GM13977 (cell line): Measurements from ENCODE around the gene SAMMSON.

ENCODE experiments used
- DNase-seq: peaks from one replicate; pipeline ENCODE4 v3.0.0; 2012; ENCODE audit warnings: low spot score
- CTCF ChIP-seq: IDR thresholded peaks from 2 replicates; pipeline ENCODE4 v1.5.1; 2012; ENCODE audit warnings: mild to moderate bottlenecking, control low read depth; ENCODE audit not compliant: insufficient read depth; ENCODE audit errors: extremely low read depth, missing control alignments
- in situ Hi-C: fragments of 300-500 bp; cut with MboI; formaldehyde crosslinking; loops from one replicate; pipeline ENCODE4 v1.12.0; 2022; ENCODE audit warnings: low sequenced_read_pairs, low pct_unique_long_range_greater_than_20kb, mixed read lengths, inconsistent platforms; ENCODE audit not compliant: unreplicated experiment

SAMMSON gene

GRCh38 chr3:69970827-69971226, 28.7 kb upstream of the SAMMSON start:
- TF ChIP-seq CTCF, result no peak
- in situ Hi-C loops, result no loop called here
- DNase-seq, result no peak

GRCh38 chr3:69972672-69973071, 26.9 kb upstream of the SAMMSON start:
- no peak for TF ChIP-seq CTCF
- no peak for DNase-seq
- in situ Hi-C loops, result no loop called here

GRCh38 chr3:69976021-69976420, 23.5 kb upstream of the SAMMSON start:
- DNase-seq, result no peak
- no peak for TF ChIP-seq CTCF
- in situ Hi-C loops, result no loop called here

- DNase-seq, result no peak
- TF ChIP-seq CTCF, result no peak
- in situ Hi-C loops, result no loop called here
Observed at GRCh38 chr3:69983546-69984265, 15.8 kb upstream of the SAMMSON start.

- DNase-seq, result no peak
- in situ Hi-C loops, result no loop called here
- TF ChIP-seq CTCF, result no peak
Observed at GRCh38 chr3:69985266-69985665, 14.3 kb upstream of the SAMMSON start.

GRCh38 chr3:69986419-69986818, 13.1 kb upstream of the SAMMSON start:
- DNase-seq, result no peak
- in situ Hi-C loops, result no loop called here
- no peak for TF ChIP-seq CTCF

- no peak for DNase-seq
- in situ Hi-C loops, result no loop called here
- TF ChIP-seq CTCF, result no peak
Observed at GRCh38 chr3:69987833-69988232, 11.7 kb upstream of the SAMMSON start.
